Uterus (tissue), 4 donors: Measurements from ENCODE around the gene FAF1. TPM values are rescaled to one million over a fixed set of nuclear protein-coding genes. Genes with fewer than 3 reads are reported as not detected.

Experiments
- DNase-seq, 2 donors: peaks; one replicate each; pipeline ENCODE4 v3.0.0-alpha.2; 2019 to 2020
- H3K27ac ChIP-seq, 2 donors: fragments of 200-600 bp; sonication (generic); 1 replicate in 1 of 2; 2 replicates in 1 of 2; pipeline ENCODE4 v1.5.1; 2016 to 2018
- H3K27me3 ChIP-seq, 2 donors: fragments of 200-600 bp; sonication (generic); one replicate each; pipeline ENCODE4 v1.5.1; 2018 to 2019; ENCODE audit warnings: control low read depth in 1 of 2
- H3K36me3 ChIP-seq, 2 donors: fragments of 200-600 bp; sonication (generic); one replicate each; pipeline ENCODE4 v1.5.1; 2019; ENCODE audit warnings: control low read depth in 1 of 2
- H3K4me1 ChIP-seq, 2 donors: fragments of 200-600 bp; sonication (generic); one replicate each; pipeline ENCODE4 v1.5.1; 2018 to 2019; ENCODE audit warnings: control low read depth in 1 of 2
- H3K4me3 ChIP-seq, 2 donors: fragments of 200-600 bp; sonication (generic); 1 replicate in 1 of 2; 2 replicates in 1 of 2; pipeline ENCODE4 v1.5.1; 2018 to 2019; ENCODE audit warnings: mild to moderate bottlenecking in 1 of 2
- H3K9me3 ChIP-seq, 2 donors: fragments of 200-600 bp; sonication (generic); one replicate each; pipeline ENCODE4 v1.5.1; 2019; ENCODE audit warnings: control low read depth in 1 of 2
- CTCF ChIP-seq, 4 experiments: fragments of 200-600 bp in 2 of 4; fragments of 450-650 bp in 2 of 4; sonication (generic) in 2 of 4; IDR thresholded peaks; one replicate each; pipeline ENCODE4 v1.5.1; 2016 to 2019; ENCODE audit warnings: antibody characterized with exemption in 4 of 4, mild to moderate bottlenecking in 2 of 4, moderate library complexity in 1 of 4
- POLR2A ChIP-seq, 2 donors: fragments of 450-650 bp; IDR thresholded peaks; one replicate each; pipeline ENCODE4 v1.6.1; 2016; ENCODE audit warnings: antibody characterized with exemption in 2 of 2, mild to moderate bottlenecking in 1 of 2, moderate library complexity in 1 of 2
- intact Hi-C: fragments of 100-400 bp; cut with DNase I; formaldehyde crosslinking; loops from one replicate; pipeline ENCODE4 v1.15.1; 2023; ENCODE audit warnings: low total_unique reads
- total RNA-seq, 4 donors: library from RNA; depleted of rRNA in 3 of 4; stranded (reverse); fragments of >200 nt in 3 of 4; gene quantifications; one replicate each; pipeline versions ENCODE4 v1.1.0 to v1.2.4, GENCODE V29; 2014 to 2023
- donor health status: DM: yes; HTN: yes; CAD: no.

The FAF1 gene
- total RNA-seq, 4 donors from 2014 or later, result 34.1 to 77.2 (median 64.1) TPM

GRCh38 chr1:50591598-50591997 is 368.5 kb downstream of the FAF1 start:
- H3K27me3 ChIP-seq, result no peaks in the 10 kb centered on the region
- no peak overlapping the region for H3K4me3 ChIP-seq
- no peaks in the 10 kb centered on the region for H3K36me3 ChIP-seq
- TF ChIP-seq POLR2A (IDR thresholded peaks at IDR 0.05) (no peak), CTCF (IDR thresholded peaks at IDR 0.05) (no peak)
- no peaks in the 10 kb centered on the region for H3K9me3 ChIP-seq
- intact Hi-C loops, result no loop called here
- H3K27ac ChIP-seq, result no peak overlapping the region
- H3K4me1 ChIP-seq, result no peaks in the 10 kb centered on the region
- DNase-seq, result no peak

GRCh38 chr1:50582346-50582745 is 377.7 kb downstream of the FAF1 start:
- Histone ChIP-seq H3K4me3 (no peak overlapping the region), H3K4me1 (no peaks in the 10 kb centered on the region), H3K36me3 (no peaks in the 10 kb centered on the region), H3K9me3 (no peaks in the 10 kb centered on the region), H3K27me3 (no peaks in the 10 kb centered on the region), H3K27ac (no peak overlapping the region)
- intact Hi-C loops, result no loop called here
- TF ChIP-seq POLR2A (IDR thresholded peaks at IDR 0.05), result no peak
- TF ChIP-seq CTCF (IDR thresholded peaks at IDR 0.05), result no peak
- DNase-seq, result no peak

- no peak overlapping the region for H3K4me3 ChIP-seq
- H3K27me3 ChIP-seq, result no peaks in the 10 kb centered on the region
- no peak for DNase-seq
- intact Hi-C loops, result no loop called here
- no peaks in the 10 kb centered on the region for H3K9me3 ChIP-seq
- H3K36me3 ChIP-seq, result no peaks in the 10 kb centered on the region
- no peak overlapping the region for H3K27ac ChIP-seq
- TF ChIP-seq POLR2A (IDR thresholded peaks at IDR 0.05) (no peak), CTCF (IDR thresholded peaks at IDR 0.05) (no peak)
- no peaks in the 10 kb centered on the region for H3K4me1 ChIP-seq
These were observed 390.0 kb downstream of the FAF1 start for GRCh38 chr1:50570066-50570468.

GRCh38 chr1:50568782-50569181 is 391.3 kb downstream of the FAF1 start:
- no peak for TF ChIP-seq POLR2A (IDR thresholded peaks at IDR 0.05)
- no peaks in the 10 kb centered on the region for H3K9me3 ChIP-seq
- no peak for DNase-seq
- H3K27ac ChIP-seq, result no peak overlapping the region
- no peaks in the 10 kb centered on the region for H3K4me1 ChIP-seq
- intact Hi-C loops, result no loop called here
- no peaks in the 10 kb centered on the region for H3K36me3 ChIP-seq
- no peak overlapping the region for H3K4me3 ChIP-seq
- H3K27me3 ChIP-seq, result no peaks in the 10 kb centered on the region

- no peaks in the 10 kb centered on the region for H3K36me3 ChIP-seq
These were observed 393.7 kb downstream of the FAF1 start for GRCh38 chr1:50566405-50566804.

More at GRCh38 chr1:50566405-50566804, 393.7 kb downstream of the FAF1 start:
- no peak for DNase-seq
- Histone ChIP-seq H3K4me3 (no peak overlapping the region), H3K4me1 (no peaks in the 10 kb centered on the region), H3K27me3 (no peaks in the 10 kb centered on the region), H3K9me3 (no peaks in the 10 kb centered on the region), H3K27ac (no peak overlapping the region)
- TF ChIP-seq POLR2A (IDR thresholded peaks at IDR 0.05) (no peak), CTCF (IDR thresholded peaks at IDR 0.05) (no peak)
- intact Hi-C loops, result no loop called here
